IMR-90 (cell line): Measurements from ENCODE around the gene ITGB5. TPM values are rescaled to one million over a fixed set of nuclear protein-coding genes. Genes with fewer than 3 reads are reported as not detected.

Experiments
- ATAC-seq: fragments of 200-7000 bp; cut with Tn5 transposase; 2 replicates; pipeline ENCODE4 v1.9.1; 2020; ENCODE audit warnings: low read depth, mild to moderate bottlenecking, moderate library complexity
- BruUV-seq: library from RNA; stranded (reverse); fragments of 400-500 nt; replicated peaks from 2 replicates; lab custom pipeline; 2021; lab: Mats Ljungman, UMichigan
- CTCF ChIA-PET: fragments of 300-600 bp; formaldehyde crosslinking; extraction: SDS; loops from one replicate; lab custom pipeline; 2021; ENCODE audit warnings: antibody characterized with exemption; lab: Yijun Ruan, JAX
- POLR2A ChIA-PET: fragments of 300-600 bp; sonication (Branson Sonifier 250); formaldehyde crosslinking; loops from one replicate; lab custom pipeline; 2022; ENCODE audit warnings: antibody characterized with exemption; ENCODE audit not compliant: unreplicated experiment; lab: Charles Lee
- DNase-seq: peaks from one replicate; pipeline ENCODE4 v3.0.0; 2013
- H2AFZ ChIP-seq: replicated peaks from 2 replicates; pipeline ENCODE3; 2013; ENCODE audit warnings: low read length, mild to moderate bottlenecking; ENCODE audit not compliant: poor library complexity
- H2AK5ac ChIP-seq: 2 replicates; pipeline ENCODE4 v1.6.1; 2013; ENCODE audit warnings: low read depth, low read length, inconsistent platforms
- H2AK9ac ChIP-seq: replicated peaks from 2 replicates; pipeline ENCODE3; 2013; ENCODE audit warnings: mild to moderate bottlenecking, low read depth, low read length, moderate library complexity; ENCODE audit not compliant: poor library complexity
- H2BK120ac ChIP-seq: 2 replicates; pipeline ENCODE4 v1.6.1; 2013; ENCODE audit warnings: low read depth, low read length, inconsistent platforms
- H2BK15ac ChIP-seq: 3 replicates; pipeline ENCODE4 v1.6.1; 2013; ENCODE audit warnings: low read depth, low read length, inconsistent platforms
- H2BK20ac ChIP-seq: 2 replicates; pipeline ENCODE4 v1.6.1; 2013; ENCODE audit warnings: low read depth, mild to moderate bottlenecking, inconsistent platforms, low read length, moderate library complexity
- H2BK5ac ChIP-seq: 2 replicates; pipeline ENCODE4 v1.6.1; 2013; ENCODE audit warnings: mild to moderate bottlenecking, low read depth, low read length, inconsistent platforms; ENCODE audit not compliant: poor library complexity, severe bottlenecking
- H3K14ac ChIP-seq: replicated peaks from 2 replicates; pipeline ENCODE4 v1.6.1; 2013; ENCODE audit warnings: low read depth, low read length, inconsistent platforms
- H3K18ac ChIP-seq: 2 replicates; pipeline ENCODE4 v1.6.1; 2013; ENCODE audit warnings: low read depth, low read length, control low read depth
- H3K23ac ChIP-seq: 2 replicates; pipeline ENCODE4 v1.6.1; 2013; ENCODE audit warnings: low read depth, low read length, inconsistent platforms
- H3K27ac ChIP-seq: 2 replicates; pipeline ENCODE4 v1.5.1; 2013; ENCODE audit warnings: mild to moderate bottlenecking, control low read depth, low read length; ENCODE audit not compliant: insufficient read depth
- H3K27me3 ChIP-seq: 2 replicates; pipeline ENCODE4 v1.6.1; 2013; ENCODE audit warnings: low read length; ENCODE audit not compliant: control insufficient read depth, insufficient read depth
- H3K36me3 ChIP-seq: 2 replicates; pipeline ENCODE4 v1.6.1; 2013; ENCODE audit warnings: low read length, mixed read lengths; ENCODE audit not compliant: control insufficient read depth, insufficient read depth
- H3K4ac ChIP-seq: 2 replicates; pipeline ENCODE4 v1.6.1; 2013; ENCODE audit warnings: low read depth, low read length, inconsistent platforms
- H3K4me1 ChIP-seq: 2 replicates; pipeline ENCODE4 v1.6.1; 2013; ENCODE audit warnings: low read length, mixed read lengths; ENCODE audit not compliant: control insufficient read depth, insufficient read depth
- H3K4me2 ChIP-seq: 2 replicates; pipeline ENCODE4 v1.6.1; 2013; ENCODE audit warnings: low read depth, mild to moderate bottlenecking, control low read depth, low read length, moderate library complexity
- H3K4me3 ChIP-seq: 2 replicates; pipeline ENCODE4 v1.5.1; 2013; ENCODE audit warnings: low read depth, mild to moderate bottlenecking, control low read depth, low read length, moderate library complexity; ENCODE audit not compliant: insufficient read depth
- H3K56ac ChIP-seq: 2 replicates; pipeline ENCODE4 v1.6.1; 2013; ENCODE audit warnings: low read length, inconsistent platforms; ENCODE audit not compliant: insufficient read depth; ENCODE audit errors: extremely low read depth
- H3K79me1 ChIP-seq, 2 experiments: 2 replicates each; pipeline ENCODE4 v1.6.1; 2013; ENCODE audit warnings: low read length in 2 of 2, inconsistent platforms in 1 of 2, low read depth in 1 of 2
- H3K9ac ChIP-seq: 2 replicates; pipeline ENCODE4 v1.6.1; 2013; ENCODE audit warnings: low read depth, low read length, control low read depth
- H3K9me1 ChIP-seq: 2 replicates; pipeline ENCODE4 v1.6.1; 2013; ENCODE audit warnings: low read length, inconsistent platforms; ENCODE audit not compliant: insufficient read depth
- H3K9me3 ChIP-seq: 2 replicates; pipeline ENCODE4 v1.6.1; 2013; ENCODE audit warnings: low read length; ENCODE audit not compliant: control insufficient read depth, insufficient read depth
- H4K20me1 ChIP-seq: 2 replicates; pipeline ENCODE4 v1.6.1; 2013; ENCODE audit warnings: low read length, inconsistent platforms; ENCODE audit not compliant: insufficient read depth
- H4K5ac ChIP-seq: 2 replicates; pipeline ENCODE4 v1.6.1; 2013; ENCODE audit warnings: mild to moderate bottlenecking, low read depth, low read length, control low read depth
- H4K8ac ChIP-seq, 2 experiments: 2 replicates each; pipeline ENCODE4 v1.6.1; 2013; ENCODE audit warnings: low read depth in 2 of 2, low read length in 2 of 2, control low read depth in 1 of 2, inconsistent platforms in 1 of 2
- H4K91ac ChIP-seq: 2 replicates; pipeline ENCODE4 v1.6.1; 2013; ENCODE audit warnings: low read depth, low read length, inconsistent platforms; ENCODE audit not compliant: insufficient read depth
- BHLHE40 ChIP-seq: fragments of 150-350 bp; IDR thresholded peaks from 2 replicates; pipeline ENCODE4 v1.6.1; 2016; ENCODE audit warnings: mild to moderate bottlenecking, low read depth, low read length
- CEBPB ChIP-seq: IDR thresholded peaks from 2 replicates; pipeline ENCODE4 v1.6.1; 2012; ENCODE audit warnings: low read depth, low read length, improper control_type of control experiment
- CHD1 ChIP-seq: IDR thresholded peaks from 2 replicates; pipeline ENCODE4 v1.6.1; 2012; ENCODE audit warnings: low read depth, low read length, improper control_type of control experiment
- CTCF ChIP-seq: conservative IDR thresholded peaks from 2 replicates; pipeline ENCODE4 v1.5.1; 2012; ENCODE audit warnings: mild to moderate bottlenecking, low read depth, low read length, improper control_type of control experiment
- ELK1 ChIP-seq: fragments of 150-350 bp; IDR thresholded peaks from 2 replicates; pipeline ENCODE4 v1.6.1; 2016; ENCODE audit warnings: low read depth, mild to moderate bottlenecking, low read length, moderate library complexity, borderline replicate concordance
- MAZ ChIP-seq: IDR thresholded peaks from 2 replicates; pipeline ENCODE4 v1.6.1; 2012; ENCODE audit warnings: low read depth, mild to moderate bottlenecking, low read length, improper control_type of control experiment, moderate library complexity, borderline replicate concordance
- MXI1 ChIP-seq: IDR thresholded peaks from 2 replicates; pipeline ENCODE4 v1.6.1; 2012; ENCODE audit warnings: low read depth, mild to moderate bottlenecking, low read length, moderate library complexity, borderline replicate concordance
- POLR2A ChIP-seq: IDR thresholded peaks from 2 replicates; pipeline ENCODE4 v1.6.1; 2012; ENCODE audit warnings: mild to moderate bottlenecking, low read depth, low read length
- RCOR1 ChIP-seq: IDR thresholded peaks from 2 replicates; pipeline ENCODE4 v1.6.1; 2012; ENCODE audit warnings: mild to moderate bottlenecking, low read length, improper control_type of control experiment; ENCODE audit not compliant: insufficient replicate concordance
- RFX5 ChIP-seq: IDR thresholded peaks from 2 replicates; pipeline ENCODE4 v1.8.0; 2012; ENCODE audit warnings: low read depth, mild to moderate bottlenecking, low read length, moderate library complexity
- SMC3 ChIP-seq: fragments of 150-350 bp; IDR thresholded peaks from 2 replicates; pipeline ENCODE4 v1.6.1; 2016; ENCODE audit warnings: low read depth, mild to moderate bottlenecking, antibody characterized with exemption, low read length, moderate library complexity
- USF2 ChIP-seq: fragments of 150-350 bp; IDR thresholded peaks from 2 replicates; pipeline ENCODE4 v1.6.1; 2017; ENCODE audit warnings: mild to moderate bottlenecking, antibody characterized with exemption, low read length, low read depth
- WGBS, 2 experiments: methylation state at CpG; one replicate each; pipeline versions ENCODE4 v1.1.5 to v1.1.7; 2013; ENCODE audit warnings: missing lambda C conversion rate in 2 of 2; ENCODE audit not compliant: insufficient read length in 1 of 2; ENCODE audit errors: extremely low coverage in 2 of 2; 5-methylcytosine and 5-hydroxymethylcytosine counted together
- dilution Hi-C: fragments of 300-500 bp; cut with HindIII; formaldehyde crosslinking; loops from one replicate; pipeline ENCODE4 v1.14.3; 2018; ENCODE audit warnings: low sequenced_read_pairs; ENCODE audit not compliant: unreplicated experiment
- in situ Hi-C: fragments of 300-500 bp; cut with MboI; formaldehyde crosslinking; loops from 3 replicates; pipeline ENCODE4 v1.14.3; 2019; ENCODE audit warnings: low sequenced_read_pairs, inconsistent platforms, mixed read lengths
- intact Hi-C: fragments of 100-400 bp; cut with micrococcal nuclease; formaldehyde crosslinking; loops from 2 replicates; pipeline ENCODE4 v1.10.0; 2022
- polyA plus RNA-seq, 3 experiments: library from polyadenylated mRNA; depleted of rRNA; stranded (reverse); fragments of >200 nt; gene quantifications; 2 replicates each; pipeline ENCODE4 v1.2.3, GENCODE V29; 2012; ENCODE audit warnings: low replicate concordance in 1 of 3
- total RNA-seq: library from RNA; depleted of rRNA; stranded (reverse); fragments of >200 nt; gene quantifications from 2 replicates; pipeline ENCODE4 v1.2.3, GENCODE V29; 2012

ITGB5 gene
- total and polyA plus RNA-seq, 2 of the 4 experiments (the other 2 are of a cell fraction): 85.0 to 101 TPM

GRCh38 chr3:124731760-124732159, 155.4 kb downstream of the ITGB5 start:
- in situ Hi-C loops (loop anchor here (25.0 kb wide), 1 partner anchor 831 kb away; no protein-coding TSS in a partner anchor), intact Hi-C loops (loop anchor here (2.0 kb wide), 1 partner anchor 43 kb away; no protein-coding TSS in a partner anchor), dilution Hi-C loops (no loop called here)
- no peak for ATAC-seq
- H4K5ac ChIP-seq: no peak overlapping the region
- H3K4ac ChIP-seq: no peak overlapping the region
- no peak overlapping the region for H2AK5ac ChIP-seq
- WGBS, 2 experiments: no CpG with 5 or more reads among the region's 4 CpGs
- ChIA-PET CTCF (interaction anchor here (1.3 kb wide), 1 partner anchor 29 kb away, joined by 3 read pairs; no protein-coding TSS in a partner anchor), POLR2A (no interaction called here)
- peaks cover 2% of the 10 kb centered on the region; the same call in 1 of the 2 replicates for H3K36me3 ChIP-seq
- TF ChIP-seq CEBPB: no peak
- no peak for TF ChIP-seq MAZ
- no peak for TF ChIP-seq SMC3
- TF ChIP-seq CHD1: no peak
- TF ChIP-seq RFX5: no peak
- no peak for TF ChIP-seq CTCF
- no peak for TF ChIP-seq BHLHE40
- TF ChIP-seq ELK1: no peak
- no peak for TF ChIP-seq USF2
- no peak for TF ChIP-seq MXI1
- TF ChIP-seq RCOR1: no peak
- no peak for TF ChIP-seq POLR2A
- no peak overlapping the region for H3K23ac ChIP-seq
- no peak overlapping the region for H3K56ac ChIP-seq
- H4K20me1 ChIP-seq: no peaks in the 10 kb centered on the region; the same call in 1 of the 2 replicates
- H3K18ac ChIP-seq: no peak overlapping the region
- H3K9ac ChIP-seq: no peak overlapping the region
- no peak overlapping the region for H3K4me2 ChIP-seq
- H3K9me3 ChIP-seq: no peaks in the 10 kb centered on the region
- H2BK20ac ChIP-seq: no peak overlapping the region
- peaks cover 3% of the 10 kb centered on the region; the same call in 1 of the 2 replicates for H3K9me1 ChIP-seq
- no peak overlapping the region for H3K27ac ChIP-seq
- H3K79me1 ChIP-seq: peaks cover 22 to 40% of the 10 kb centered on the region in 2 experiments
- H3K14ac ChIP-seq: no peak overlapping the region
- BruUV-seq: no TSS peak
- no peak overlapping the region for H4K91ac ChIP-seq
- no peaks in the 10 kb centered on the region for H3K27me3 ChIP-seq
- H2AK9ac ChIP-seq: no peak overlapping the region
- H2BK120ac ChIP-seq: no peak overlapping the region
- H4K8ac ChIP-seq: no peak overlapping the region
- H3K4me1 ChIP-seq: no peaks in the 10 kb centered on the region
- no peak overlapping the region for H2AFZ ChIP-seq
- H3K4me3 ChIP-seq: no peak overlapping the region
- H2BK15ac ChIP-seq: no peak overlapping the region
- no peak for DNase-seq
- no peak overlapping the region for H2BK5ac ChIP-seq
